Embryonic facial prominence (tissue), 1 donor: ENCODE results near the gene CADM2.
"Not testable (repeated sequence)": the region's sequence is repeated elsewhere in the genome, so short reads cannot be mapped to it uniquely, and the experiment has no call there.

Experiments
- DNase-seq: peaks from one replicate; pipeline ENCODE4 v3.0.0-alpha.2; 2016; ENCODE audit errors: extremely low spot score

Gene CADM2

DNA sequence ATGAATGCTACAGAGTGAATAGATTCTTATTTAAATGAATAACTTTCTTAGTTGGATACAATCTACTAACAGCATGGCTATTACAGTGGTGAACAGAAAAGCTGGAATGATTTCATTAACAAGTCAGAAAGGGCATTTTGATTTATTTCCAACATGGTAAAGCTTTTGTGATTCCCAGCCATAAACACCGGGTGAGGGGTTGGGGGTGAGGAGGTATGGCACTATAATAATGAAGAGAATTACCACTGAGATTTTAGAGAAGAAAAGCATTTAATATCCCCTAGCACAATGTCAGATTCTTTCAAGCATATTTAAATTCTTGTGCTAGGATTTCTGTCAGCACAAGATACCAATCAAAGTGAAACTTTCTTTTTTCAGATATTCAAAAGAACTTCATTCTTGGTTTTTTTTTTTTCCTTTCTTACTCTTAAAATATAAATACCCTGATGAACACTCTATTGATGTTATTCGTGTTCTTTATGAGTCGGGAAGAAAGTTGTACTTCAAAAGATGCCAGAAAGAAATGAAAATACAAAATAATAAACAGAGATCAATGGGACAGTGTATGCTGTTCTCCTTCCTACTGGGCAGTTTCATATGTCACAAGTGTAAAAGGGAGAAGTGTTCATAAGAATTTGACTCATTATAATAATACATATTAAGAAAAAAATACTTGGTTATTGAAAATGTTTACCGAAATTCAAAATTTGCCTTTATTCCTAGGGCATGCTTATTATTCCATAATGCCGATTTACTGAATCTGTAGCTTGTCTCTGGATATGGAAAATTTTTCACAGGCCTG lies 522.8 kb downstream of the CADM2 start:
- DNase-seq: no peak

DNA sequence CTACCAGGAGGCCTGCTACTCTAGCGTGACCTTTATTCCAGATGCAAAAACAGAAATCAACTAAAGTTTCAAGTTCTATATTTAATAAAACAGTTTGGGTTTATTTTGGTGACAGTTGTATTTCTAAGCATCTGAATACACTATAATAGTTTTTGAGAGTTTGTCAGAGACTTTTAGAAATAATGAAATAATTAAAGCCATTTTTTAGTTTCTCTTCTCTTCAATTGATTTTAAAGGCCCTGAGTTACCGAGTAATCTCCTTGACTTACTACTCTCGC lies 523.4 kb downstream of the CADM2 start:
- DNase-seq: no peak

DNA sequence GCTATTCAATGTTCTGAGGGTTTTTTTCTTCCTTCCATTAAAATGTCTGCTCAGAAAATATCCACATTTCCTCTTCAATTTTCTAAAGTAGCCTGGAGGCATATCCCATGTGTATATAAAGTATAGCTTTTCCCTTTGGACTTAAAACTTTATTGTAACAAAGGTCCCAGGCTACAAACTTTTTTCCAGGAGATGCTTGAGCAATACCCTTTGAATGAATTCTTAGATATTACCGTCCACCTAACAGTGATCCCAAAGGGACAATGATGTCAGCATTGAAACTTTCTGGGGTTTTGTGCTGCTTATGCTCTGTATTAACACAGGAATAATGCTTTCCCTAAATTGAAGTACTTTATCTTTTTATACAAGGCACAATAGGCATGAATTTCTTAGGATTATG lies 525.2 kb downstream of the CADM2 start:
- no peak for DNase-seq

DNA sequence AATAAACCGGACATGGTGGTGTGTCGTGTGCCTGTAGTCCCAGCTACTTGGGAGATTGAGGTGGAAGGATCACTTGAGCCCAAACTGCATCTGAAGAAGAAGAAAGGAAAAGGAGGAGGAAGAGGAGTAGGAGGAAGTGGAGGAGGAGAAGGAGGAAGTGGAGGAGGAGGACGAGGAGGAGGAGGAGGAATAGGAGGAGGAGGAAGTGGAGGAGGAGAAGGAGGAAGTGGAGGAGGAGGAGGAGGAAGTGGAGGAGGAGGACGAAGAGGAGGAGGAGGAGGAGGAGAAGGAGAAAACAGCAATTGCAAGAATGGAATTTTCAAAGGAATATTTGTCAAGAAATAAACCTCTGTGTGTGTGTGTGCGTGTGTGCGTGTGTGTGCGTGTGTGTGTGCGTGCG lies 528.6 kb downstream of the CADM2 start:
- DNase-seq: no peak

DNA sequence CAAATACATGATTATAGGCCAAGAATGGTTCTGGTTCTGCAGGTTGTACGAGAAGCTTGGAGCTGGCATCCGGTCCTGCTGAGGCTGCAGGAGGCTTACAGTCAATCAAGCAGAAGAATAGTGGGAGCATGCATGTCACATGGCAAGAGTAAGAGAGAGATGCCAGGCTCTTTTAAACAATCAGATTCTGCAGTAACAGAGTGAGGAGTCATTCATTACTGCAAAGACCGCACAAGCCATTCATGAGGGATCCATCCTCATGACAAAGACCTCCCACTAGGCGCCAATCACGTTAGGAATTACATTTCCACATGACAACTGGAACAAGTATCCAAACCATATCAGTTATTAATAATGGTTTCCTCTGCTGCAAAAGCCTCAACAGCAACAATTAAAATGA lies 536.8 kb downstream of the CADM2 start:
- no peak for DNase-seq

DNA sequence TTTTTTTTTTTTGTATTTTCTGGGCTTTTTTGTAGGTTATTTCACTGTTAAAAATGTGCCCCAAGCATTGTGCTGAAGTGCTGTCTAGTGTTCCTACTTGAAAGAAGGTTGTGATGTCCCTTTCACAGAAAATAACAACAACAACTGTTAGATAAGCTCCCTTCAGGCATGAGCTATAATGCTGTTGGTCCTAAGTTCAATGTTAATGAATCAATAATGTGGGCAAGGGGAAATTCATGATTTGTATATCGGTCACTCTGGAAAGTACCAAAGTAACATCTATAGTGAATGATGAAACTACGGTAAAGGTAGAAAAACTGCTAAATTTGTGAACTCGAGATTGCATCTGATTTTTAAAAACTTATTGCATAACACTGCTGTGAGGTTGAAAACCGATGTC lies 539.4 kb downstream of the CADM2 start:
- no peak for DNase-seq

DNA sequence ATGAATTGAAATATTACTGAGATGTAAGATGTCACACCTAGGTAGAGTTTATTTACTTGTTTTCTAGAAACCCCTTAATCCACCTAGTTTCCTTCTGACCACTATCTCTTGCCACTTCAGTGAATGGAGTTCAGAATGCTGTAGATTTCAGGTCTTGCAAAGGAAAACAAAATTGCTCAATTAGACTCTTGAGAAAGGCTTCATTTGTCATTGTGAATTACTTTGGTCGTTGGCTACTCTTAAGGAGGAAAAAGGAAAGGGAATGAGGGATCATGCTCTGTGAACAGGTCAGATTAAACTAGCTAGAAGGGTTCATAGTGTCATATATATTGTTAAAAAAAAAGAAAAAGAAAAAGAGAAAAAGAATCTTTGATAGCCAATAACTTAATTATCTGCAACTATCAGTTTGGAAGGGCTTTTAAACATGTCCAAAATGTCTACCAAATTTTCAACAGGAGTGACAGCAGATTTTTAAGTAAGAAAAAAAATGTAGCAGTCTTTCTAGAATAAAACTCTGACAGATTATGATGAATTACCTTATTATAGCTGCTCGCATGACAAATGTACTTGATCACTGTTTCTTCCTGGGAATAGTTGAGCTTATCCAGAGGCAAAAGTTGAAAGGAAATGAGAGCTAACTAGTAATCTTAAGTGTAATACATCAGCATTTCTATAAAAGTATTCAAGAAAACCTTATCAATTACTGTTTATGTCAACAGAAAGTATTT lies 543.5 kb downstream of the CADM2 start:
- no peak for DNase-seq

DNA sequence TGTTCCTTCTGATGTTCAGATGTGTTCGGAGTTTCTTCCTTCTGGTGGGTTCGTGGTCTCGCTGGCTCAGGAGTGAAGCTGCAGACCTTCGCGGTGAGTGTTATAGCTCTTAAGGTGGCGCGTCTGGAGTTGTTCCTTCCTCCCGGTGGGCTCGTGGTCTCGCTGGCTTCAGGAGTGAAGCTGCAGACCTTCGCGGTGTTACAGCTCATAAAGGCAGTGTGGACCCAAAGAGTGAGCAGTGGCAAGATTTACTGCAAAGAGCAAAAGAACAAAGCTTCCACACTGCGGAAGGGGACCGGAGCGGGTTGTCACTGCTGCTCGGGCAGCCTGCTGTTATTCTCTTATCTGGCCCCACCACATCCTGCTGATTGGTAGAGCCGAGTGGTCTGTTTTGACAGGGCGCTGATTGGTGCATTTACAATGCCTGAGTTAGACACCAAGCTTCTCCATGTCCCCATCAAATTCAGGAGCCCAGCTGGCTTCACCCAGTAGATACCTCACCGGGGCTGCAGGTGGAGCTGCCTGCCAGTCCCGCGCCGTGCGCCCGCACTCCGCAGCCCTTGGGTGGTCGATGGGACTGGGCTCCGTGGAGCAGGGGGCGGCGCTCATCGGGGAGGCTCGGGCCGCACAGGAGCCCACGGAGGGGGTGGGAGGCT lies 545.5 kb downstream of the CADM2 start:
- not testable (repeated sequence) for DNase-seq

DNA sequence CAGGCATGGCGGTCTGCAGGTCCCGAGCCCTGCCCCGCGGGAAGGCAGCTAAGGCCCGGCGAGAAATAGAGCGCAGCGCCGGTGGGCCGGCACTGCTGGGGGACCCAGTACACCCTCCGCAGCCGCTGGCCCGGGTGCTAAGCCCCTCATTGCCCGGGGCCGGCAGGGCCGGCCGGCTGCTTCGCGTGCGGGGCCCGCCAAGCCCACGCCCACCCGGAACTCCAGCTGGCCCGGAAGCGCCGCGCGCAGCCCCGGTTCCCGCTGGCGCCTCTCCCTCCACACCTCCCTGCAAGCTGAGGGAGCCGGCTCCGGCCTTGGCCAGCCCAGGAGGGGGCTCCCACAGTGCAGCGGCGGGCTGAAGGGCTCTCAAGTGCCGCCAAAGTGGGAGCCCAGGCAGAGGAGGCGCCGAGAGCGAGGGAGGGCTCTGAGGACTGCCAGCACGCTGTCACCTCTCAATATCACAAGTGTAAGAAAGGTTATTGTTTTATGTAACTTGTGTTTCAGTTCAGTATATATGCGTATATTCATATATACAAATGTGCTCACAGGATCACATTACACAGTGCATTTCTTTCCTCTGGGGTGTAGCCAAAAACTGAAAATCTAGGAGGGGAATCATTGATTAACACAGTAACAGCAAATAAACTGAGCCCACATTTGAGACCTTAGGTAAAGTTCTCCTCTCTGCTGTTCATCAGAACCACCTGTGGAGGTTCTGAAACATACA lies 546.2 kb downstream of the CADM2 start:
- DNase-seq: not testable (repeated sequence)

DNA sequence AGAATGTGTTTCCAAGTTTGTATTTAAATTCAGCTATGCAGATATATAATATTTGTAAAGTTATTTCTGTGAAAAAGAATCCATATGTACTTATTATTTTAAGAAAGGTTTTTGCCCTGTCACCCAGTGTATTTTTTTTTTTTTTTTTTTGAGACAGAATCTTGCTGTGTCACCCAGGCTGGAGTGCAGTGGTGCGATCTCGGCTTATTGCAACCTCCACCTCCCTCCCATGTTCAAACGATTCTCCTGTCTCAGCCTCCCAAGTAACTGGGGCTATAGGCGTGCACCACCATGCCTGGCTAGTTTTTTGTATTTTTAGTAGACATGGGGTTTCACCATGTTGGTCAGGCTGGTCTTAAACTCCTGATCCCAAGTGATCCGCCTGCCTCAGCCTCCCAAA lies 548.3 kb downstream of the CADM2 start:
- not testable (repeated sequence) for DNase-seq

DNA sequence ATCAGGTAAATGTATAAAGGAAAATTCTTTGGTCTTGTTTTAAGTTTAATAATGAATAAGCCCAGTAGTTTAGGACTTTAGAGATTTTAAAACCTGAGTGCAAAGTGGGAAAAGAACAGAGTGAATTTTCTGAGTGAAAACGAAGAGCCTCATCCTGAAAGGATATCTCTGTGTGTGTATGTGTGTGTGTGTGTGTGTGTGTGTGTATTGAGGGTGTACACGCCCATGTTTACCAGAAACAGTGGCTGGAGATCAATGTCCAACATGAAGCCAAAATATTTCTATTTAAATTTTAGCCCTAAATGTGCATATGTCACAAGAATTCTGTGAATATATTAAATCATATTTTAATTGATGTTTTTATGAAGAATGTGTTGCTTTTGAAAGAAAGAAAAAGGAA lies 549.9 kb downstream of the CADM2 start:
- DNase-seq: no peak

DNA sequence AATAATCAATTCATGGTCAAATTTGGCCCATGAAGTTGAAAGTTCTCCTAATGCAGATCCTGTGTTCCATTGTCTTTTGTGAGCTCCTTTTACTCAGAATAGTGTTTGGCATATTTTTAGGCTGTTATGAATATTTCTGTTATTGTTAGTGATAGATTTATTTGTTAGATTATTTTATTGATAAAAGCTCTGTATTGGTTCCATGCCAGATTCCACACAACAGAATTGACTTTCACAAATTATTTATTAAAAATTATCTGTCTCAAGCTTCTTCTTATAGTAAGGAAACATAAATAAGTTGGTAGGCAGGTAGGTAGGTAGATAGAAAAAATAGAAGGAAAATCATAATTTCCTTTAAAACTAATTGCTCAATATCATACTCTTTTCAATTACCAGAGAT lies 557.4 kb downstream of the CADM2 start:
- DNase-seq: no peak

DNA sequence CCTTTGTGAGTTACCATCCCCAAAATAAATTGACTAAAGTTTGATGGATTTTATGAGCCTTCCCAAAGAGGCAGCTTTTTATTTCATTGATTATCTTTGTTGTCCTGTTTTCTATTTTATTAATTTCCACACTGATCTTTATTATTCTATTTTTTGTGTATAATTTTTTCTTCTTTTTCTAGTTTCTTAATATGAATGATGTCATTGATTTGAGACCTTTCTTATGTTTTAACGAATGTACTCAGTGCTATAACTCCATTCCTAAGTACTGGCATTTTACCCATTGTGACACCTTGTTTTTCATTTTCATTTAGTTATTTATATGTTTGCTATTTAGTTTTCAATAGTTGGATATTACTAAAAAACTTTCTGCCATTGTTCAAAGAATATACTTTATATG lies 565.3 kb downstream of the CADM2 start:
- DNase-seq: no peak

DNA sequence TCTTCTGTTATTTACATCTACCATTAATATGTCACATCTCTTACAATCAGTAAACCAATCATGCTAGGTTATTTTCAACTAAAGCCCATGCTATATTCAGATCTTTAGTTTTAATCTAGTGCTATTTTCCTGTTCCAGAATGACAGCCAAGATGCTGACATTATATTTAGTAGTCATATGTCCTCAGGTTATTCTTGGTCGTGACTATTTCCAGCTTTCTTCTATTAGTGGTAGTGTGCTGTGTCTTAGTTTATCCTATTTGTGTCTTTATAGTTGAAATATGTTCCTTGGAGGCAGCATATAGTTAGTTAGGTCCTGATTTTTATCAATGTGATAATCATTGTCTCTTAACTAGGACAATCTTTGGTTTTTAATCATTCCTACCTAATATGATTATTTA lies 566.5 kb downstream of the CADM2 start:
- no peak for DNase-seq

DNA sequence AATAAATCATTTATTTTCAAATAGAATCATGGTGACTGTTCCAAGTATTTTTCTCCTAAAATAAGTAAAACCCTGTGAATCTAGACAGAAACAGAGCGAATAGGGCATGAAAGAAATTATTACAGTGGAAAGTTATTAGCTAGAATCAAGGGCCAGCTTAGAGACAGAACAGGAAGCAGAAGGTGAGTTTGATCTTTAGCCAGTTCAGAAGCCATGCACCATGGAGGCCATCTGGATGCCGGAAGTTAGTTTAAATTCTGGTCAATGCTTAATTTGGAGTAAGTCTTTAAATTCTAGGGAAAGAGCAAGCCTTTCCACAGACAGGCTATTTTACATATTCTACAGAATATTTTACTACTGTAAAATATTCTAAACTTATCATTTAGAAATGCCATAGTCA lies 574.8 kb downstream of the CADM2 start:
- DNase-seq: no peak

DNA sequence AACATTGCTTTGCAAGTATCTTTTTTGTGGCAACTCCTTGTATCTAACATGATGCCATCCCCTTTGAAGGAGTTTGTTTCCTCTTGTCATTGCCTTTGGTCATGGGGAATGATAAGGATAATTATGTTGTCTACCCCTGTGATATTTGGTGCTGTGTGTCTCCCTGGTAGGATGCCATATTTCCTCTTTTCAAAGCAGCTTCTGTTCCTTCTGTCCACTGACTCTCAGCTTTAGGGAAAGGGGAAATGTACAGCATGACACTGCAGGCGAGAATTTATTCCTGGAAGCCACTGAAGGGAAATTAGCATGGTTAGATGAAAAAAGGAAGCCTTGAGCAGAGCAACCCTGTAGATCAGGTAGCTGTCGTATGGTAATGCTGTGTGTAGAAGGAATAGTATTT lies 576.7 kb downstream of the CADM2 start:
- DNase-seq: no peak

DNA sequence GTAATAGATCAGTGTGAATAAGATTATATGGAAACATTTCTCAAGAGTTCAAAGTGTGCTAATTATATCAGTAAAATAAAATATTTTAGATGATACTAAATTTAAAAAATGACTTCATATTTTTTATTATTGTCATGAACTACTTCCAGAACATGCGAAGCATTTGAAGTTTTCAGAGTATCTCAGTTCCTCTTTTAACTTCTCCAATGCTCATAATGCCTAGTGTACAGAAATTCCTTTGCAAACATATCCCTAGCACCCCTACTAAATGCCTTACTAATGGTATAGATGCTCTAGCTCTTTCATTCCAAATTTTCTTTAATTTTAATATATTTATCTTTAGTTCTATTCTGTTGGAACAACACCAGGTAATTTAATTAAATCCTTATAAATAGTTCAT lies 580.4 kb downstream of the CADM2 start:
- no peak for DNase-seq

DNA sequence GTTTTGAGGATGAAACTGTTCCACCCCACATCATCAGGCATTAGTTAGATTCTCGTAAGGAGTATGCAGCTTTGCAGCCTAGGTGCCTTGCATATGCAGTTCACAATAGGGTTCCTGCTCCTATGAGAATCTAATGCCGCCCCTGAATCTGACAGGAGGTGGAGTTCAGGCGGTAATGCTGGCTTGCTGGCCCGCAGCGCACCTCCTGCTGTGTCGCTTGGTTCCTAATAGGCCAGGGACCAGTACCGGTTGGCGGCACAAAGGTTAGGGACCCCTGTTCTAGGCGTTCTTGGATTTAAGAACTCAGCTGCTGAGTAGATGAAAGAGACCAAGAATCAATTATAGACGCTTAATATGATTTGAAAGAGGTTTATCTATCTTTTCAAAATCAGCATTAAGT lies 595.4 kb downstream of the CADM2 start:
- no peak for DNase-seq

DNA sequence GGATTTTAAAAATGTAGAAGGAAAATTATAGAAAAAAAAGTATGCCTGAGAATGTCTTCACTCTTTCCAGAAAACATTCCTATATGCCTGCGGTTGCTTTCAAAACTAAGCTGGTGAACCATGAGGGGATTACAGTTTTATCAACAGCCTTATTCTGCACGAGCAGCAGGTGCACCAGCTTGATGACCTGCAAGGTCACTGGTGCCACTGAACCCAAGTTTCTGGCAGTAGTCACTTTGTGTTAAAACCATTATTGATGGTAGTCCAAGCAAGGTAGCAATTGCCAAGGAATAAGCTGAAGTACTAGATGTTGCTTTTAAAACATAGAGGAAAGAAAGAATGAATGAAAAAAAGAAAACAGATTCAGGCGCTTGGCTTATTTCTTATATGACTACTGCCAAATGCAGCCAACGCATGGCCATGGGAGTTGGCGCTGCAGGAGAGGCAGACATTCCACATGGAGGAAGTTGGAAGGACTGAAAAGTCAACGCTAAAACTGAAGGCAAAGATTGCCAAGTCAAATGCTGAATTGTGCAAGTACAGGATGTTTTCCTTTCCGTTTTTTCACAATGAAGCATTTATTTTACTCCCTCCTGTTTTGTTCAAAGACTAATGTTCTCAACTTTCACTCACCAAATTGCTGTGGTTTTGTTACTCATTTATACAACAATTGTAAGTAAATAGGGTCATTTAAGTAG lies 601.4 kb downstream of the CADM2 start:
- no peak for DNase-seq

DNA sequence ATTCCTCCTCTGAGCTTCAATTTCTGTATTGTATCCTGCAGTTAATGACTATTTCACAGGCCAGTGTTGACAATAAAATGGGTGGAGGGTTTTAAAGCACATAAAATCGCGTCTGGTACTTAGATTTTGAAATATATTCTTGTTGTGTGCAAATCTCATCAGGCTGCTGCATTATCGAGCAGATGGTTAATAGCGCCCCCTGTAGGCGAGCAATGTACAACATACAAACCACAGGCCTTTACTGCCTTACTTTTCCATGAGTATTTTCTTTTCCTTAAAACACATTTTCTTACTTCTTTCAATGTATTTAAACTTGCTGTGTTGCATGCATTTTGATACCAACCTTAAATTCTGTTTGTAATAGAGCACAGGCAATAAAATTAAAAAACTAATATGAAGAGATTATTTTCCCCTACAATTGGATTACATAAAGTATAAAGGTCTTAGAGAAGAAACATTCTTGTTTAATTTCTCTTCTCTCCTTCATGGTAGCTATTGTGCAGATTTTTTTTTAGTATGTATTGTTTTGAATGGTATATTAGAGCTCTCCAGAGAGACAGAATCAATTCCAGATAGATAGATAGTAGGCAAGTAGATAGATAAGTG lies 608.4 kb downstream of the CADM2 start:
- no peak for DNase-seq

DNA sequence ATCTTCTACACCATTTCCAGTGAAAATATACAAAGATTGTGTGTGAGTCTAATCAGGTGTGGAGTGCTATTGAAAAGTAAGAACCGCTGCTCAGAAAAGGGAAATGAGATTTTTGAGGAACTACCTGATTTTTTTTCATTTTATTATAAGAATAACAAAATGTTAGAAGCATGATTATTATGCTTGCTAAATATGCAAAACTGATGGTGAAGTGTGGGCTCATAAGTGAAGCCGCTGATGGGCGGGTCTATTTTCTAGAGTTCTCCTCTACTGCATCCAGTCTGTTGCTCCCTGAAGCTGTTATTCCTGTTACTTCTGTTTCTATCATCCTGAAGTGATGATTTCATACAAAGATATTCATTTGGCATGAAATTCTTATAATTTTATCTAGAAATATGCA lies 612.0 kb downstream of the CADM2 start:
- DNase-seq: no peak
